ENCODE measurements around the gene GPR153.

Gene GPR153

GRCh38 chr1:6287029-6287428 is 26.1 kb upstream of the GPR153 start:
- no peak for DNase-seq (ENCODE audit: low read depth in 2 of 2)

DNA sequence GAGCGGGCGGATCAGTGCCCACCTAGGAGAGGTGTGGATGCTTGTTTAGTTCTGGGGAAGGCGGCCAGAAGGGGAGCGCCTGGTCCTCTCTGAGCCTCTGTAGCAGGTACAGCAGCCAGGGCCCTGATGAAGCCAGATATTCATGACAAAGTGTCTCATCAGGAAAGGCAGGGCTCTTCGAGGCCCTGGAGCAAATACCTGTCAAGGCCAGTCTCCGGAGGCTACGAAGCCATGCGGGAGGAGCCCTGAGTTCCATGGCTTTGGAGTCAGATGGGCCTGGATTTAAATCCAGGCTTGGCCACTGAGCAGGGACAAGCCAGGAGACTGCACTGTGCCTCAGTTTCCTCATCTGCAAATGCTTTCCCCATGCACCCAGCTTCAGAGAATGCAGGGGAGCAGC is 25.4 kb upstream of the GPR153 start:
- no peak for DNase-seq (ENCODE audit: low read depth in 2 of 2)

DNA sequence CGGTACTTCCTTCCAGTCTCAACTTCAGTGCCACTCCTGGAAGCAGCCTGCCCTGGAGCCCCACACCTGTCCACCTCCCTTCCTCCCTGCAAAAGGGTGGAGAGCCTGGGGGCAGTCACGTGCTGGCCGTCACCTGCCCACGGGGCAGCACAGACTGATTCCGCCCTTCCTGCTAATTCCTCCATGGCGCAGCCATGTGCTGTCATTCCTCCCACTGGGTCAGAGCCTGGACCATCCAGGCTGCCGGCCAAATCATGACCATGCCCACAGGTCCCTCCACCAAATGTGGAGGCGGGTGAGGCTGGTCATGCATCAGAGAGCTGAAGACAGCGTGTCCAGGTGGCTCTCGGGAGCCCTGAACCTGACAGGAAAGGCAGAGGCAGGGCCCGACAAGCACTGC is 24.4 kb upstream of the GPR153 start:
- DNase-seq (ENCODE audit: low read depth in 2 of 2): no peak

- DNase-seq (ENCODE audit: low read depth in 2 of 2): no peak
These were observed 21.8 kb upstream of the GPR153 start for GRCh38 chr1:6282577-6283270.

- DNase-seq (ENCODE audit: low read depth in 2 of 2): no peak
These were observed 20.9 kb upstream of the GPR153 start for GRCh38 chr1:6281511-6282402.

DNA sequence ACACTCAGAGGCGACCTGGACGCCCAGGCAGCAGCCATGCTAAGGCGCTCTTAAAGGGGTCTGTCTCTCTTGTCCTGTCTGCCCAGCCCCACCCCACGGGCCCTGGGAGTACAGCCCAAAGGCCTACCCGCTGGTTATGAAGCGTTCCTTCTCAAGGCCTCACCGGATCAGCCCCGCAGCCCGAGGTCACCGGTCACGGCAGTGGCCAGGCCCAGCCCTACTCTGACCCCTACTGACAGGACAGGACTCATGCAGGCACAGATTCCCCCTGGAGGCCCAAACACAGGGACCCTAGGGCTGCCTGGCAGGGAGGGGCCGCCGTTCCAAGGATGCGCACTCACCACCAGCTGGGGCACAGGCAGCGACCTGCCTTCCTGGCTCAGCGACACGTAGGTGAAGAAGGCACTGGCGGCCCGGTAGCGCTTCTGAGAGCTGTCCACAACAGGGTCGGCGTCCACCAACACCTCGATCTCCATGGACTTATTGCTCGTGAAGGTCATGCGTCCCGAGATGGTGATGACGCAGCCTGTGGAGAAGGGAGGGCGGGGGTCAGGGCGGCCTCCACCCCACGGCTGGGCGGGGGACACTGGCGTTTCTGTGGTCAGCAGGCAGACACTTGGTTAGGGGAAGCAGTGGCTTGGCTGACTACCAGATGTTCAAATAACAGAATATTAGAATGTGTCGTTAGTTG is 20.0 kb upstream of the GPR153 start:
- DNase-seq (ENCODE audit: low read depth in 2 of 2): no peak

DNA sequence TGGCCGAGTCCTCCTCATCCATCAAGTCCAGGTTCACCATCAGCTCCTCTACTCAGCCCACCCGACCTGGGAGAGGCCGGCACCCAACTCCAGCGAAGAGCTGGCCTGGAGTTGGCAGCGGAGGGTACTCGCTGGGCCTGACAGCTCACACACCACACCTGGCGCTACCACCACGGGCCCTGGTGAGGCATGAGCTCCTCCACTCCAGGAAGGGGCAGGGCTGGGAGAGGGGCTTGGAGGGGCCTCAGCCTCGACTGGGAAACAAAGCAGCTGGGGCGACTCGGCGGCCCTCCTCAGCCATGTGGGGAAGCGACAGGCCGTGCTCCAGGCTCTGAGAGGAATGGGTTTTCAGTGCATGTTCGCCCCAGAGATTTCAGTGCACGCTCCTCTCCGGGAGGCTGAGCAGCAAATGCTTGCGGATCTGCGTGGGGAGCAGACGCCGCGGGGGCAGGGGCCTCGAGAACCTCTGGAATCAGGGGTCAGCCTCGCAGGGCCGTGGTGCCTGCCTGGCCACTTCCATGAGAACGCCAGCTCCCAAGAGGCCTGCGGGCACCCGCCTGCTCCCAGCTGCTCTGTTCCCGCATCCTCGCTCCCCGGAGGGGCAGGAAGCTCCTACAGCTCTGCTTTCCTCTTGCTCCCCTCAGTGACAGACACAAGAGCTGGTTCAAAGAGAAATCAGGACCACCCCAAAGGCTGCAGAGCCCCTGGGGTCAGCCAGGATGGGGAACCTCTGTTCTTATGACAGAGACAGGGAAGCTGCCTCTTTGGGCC is 18.9 kb upstream of the GPR153 start:
- DNase-seq (ENCODE audit: low read depth in 2 of 2): no peak

DNA sequence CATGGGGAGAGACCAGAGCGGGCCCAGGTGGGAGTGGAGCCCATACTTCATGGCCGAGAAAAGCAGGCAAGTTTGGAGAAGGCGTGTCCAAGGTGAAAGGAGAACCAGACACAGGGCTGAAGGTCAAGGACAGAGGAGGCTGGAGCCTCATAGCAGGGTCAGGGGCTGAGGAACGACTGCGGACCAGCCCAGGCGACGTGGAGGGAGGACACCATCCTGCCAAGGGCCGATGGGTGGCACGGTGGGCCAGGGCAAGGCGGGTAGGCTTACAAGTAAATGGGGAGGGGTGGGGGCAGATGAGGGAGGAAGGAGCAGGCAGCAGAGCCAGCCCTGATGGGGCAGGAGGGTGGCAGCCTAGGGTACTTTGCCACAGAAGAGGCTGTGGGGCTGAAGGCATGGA is 18.2 kb upstream of the GPR153 start:
- DNase-seq (ENCODE audit: low read depth in 2 of 2): no peak

DNA sequence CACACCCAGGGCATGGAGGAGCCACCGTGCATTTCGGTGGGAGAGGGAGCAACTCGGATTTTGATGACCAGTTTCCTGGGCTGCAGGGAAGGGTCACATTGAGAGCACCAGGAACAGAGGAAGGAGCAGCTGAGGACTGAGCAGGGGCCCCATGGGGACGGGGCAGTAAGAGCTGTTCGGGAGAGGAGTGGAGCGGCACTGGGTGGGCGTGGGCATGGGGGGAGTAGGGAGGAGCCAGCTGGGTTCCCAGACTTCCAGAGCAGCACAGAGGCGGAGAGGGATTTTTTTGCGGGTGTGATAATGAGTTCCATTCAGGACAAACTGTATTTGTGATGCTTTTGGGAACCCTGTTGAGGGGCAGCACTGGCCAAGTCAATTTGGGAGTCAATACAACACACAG is 17.4 kb upstream of the GPR153 start:
- DNase-seq (ENCODE audit: low read depth in 2 of 2): no peak

- no peak for DNase-seq (ENCODE audit: low read depth in 2 of 2)
These were observed 16.1 kb upstream of the GPR153 start for GRCh38 chr1:6276811-6277555.

DNA sequence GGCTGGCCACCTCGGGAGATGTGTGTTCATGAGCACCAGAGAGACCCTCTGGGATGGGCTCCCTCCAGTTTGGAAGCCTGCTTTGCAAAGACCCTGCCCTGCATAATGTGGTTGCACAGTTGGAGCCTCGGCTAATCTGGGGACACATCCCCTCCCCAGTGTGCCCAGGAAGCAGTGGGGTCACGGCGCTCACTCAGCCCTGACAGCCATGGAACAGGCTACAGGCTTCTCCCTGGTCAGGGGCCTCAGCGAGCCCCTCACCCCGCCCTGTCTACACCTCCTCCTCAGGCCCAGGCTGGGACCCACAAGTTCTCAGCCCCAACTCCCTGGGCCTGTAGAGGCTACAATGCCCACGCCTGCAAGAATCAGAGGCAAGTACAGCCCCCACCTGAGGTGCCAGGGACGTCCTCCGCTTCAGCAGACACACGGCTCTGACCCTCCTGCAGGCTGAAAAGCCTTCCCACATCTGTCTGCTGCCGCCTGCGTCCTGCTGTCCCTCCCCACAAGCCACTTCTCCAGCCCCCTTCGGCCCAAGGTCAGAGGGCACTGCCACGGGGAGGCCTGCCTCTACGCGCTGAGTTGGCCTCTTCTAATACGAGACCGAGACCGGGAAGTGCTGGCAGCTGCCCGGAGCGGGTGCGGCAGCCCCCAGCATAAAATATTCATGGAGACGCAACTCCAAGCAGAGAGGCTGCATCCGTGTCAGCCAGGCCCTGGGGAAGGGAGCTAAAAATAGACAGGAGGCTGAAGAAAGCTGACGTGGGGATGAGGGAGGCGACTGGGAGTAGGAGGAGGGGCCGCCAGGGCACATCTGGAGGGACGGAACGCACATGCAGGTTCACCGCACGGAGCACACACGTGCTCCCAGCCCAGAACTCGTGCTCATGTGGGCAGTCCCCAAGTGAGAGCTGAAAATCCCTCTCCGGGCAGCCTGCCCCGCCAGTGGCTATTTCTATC is 15.2 kb upstream of the GPR153 start:
- no peak for DNase-seq (ENCODE audit: low read depth in 2 of 2)

DNA sequence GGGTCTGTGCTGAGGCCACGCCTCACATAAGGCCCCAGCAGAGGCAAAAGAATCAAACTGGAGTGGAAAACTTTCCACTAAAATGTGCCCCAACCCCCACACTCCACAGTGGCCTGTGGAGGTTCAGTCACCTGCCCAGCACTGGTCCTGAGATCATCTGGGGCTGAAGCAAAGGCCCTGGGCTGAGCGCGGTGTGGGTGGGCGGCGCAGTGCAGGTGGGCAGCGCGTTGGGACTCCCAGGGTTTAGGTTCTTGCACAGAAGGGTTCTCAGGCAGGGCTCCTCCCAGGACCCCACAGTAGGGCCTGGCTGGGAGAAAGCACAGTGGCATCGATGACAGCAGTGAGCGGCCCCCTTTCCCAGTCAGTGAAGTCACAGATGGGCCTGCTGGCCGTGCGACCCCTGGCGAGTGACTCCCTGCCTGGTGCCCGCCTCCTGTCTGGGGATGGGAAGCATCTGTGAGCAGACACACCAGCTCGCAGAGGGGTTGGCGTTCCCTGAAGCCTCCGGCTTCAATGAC is 13.8 kb upstream of the GPR153 start:
- no peak for DNase-seq (ENCODE audit: low read depth in 2 of 2)

DNA sequence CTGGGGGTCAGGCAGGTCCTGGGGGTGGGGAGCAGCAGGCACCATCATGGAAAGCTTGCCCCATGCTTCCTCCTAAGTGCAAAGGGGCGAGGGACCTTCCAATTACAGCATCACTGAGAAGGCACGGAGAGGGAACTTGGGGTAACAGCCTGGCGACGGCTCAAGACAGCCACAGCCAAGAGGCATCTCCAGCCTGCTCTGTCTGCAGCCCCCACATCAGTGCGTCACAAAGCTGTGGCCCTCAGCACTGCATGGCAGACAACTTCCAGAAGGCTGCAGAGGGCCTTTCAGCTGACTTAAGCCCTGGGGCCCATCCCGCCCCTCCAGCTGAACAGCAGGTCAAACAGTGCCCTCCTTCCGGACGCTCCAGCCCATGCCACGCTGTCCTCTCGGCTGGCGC is 13.2 kb upstream of the GPR153 start:
- no peak for DNase-seq (ENCODE audit: low read depth in 2 of 2)

DNA sequence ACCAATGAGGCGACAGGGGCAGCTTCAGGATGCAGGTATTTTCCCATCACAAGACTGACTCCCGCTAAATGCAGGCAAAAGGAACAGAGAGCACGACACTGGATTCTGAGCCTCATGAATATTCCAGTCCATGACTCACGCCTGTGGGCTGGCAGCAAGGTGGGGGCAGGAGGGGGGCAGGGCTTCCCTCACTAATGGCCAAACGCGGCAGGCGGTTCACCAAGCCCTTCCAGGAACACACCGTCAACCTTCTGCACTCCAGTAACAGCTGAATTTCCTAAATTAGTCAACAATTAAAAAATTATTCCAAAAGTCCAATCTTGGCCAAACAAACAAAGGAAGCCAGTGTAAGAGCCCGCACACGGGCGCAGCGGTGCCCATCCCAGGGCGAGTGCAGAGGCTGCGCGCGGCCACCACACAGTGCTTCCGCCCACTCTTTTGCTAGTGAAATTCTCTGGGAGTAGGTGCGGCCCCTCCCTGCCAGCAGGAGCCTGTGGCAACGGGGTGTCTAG is 12.5 kb upstream of the GPR153 start:
- DNase-seq (ENCODE audit: low read depth in 2 of 2): no peak

- DNase-seq (ENCODE audit: low read depth in 2 of 2): no peak
These were observed 12.0 kb upstream of the GPR153 start for GRCh38 chr1:6272868-6273267.

GRCh38 chr1:6272452-6272851 is 11.6 kb upstream of the GPR153 start:
- no peak for DNase-seq (ENCODE audit: low read depth in 2 of 2)

DNA sequence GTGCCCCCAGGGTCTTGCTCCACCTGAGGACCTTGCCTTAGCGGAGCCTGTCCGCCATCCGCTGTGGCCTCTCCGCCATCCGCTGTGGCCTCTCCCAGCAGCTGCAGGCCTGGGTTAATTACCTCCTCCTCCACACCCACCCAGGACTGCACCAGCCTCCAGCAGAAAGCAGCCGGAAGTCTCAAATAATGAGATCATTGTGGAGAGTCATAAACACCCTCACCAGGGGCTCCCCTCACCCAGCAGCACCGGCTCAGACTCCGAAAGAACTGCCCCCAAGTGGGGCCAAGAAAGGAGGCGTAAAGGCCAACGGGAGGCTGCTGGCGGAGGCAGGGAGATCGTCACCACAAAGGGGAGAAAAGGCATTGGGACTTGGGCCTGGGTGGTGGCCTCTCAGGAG is 10.7 kb upstream of the GPR153 start:
- DNase-seq (ENCODE audit: low read depth in 2 of 2): no peak

GRCh38 chr1:6271006-6271405 is 10.1 kb upstream of the GPR153 start:
- no peak for DNase-seq (ENCODE audit: low read depth in 2 of 2)

DNA sequence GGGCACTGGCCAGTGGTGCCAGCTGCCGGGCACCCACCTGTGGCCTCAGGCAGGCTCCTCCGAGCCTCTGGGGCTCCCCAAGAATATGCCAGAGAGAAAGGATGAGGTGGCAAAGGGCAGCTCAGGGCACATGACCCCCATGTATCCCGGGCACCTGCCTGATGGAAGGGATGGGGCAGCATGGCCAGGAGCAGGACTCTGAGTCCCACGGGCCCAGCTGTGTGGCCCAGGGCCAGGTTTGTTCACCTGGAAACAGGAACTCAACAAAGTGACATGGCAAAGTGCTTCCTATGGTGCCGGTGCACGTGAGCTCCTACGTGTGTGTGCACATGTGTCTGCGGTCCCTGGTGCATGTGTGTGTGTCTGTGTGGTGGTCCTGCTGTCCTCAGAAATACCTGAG is 9.5 kb upstream of the GPR153 start:
- no peak for DNase-seq (ENCODE audit: low read depth in 2 of 2)

Measured in stimulated activated CD8-positive, alpha-beta memory T cell treated with anti-CD3 and anti-CD28 coated beads, Interleukin-2, amount 100 ng/mL, for 1 hour (primary cell).